BLaER1 (cell line): Measurements from ENCODE around the gene ZNF45.

Experiments used
- H3K27ac ChIP-seq: shearing (Covaris generic); formaldehyde crosslinking; 2 replicates; pipeline ENCODE4 v1.8.1; 2022
- H3K27me3 ChIP-seq: shearing (Covaris generic); formaldehyde crosslinking; 2 replicates; pipeline ENCODE4 v1.8.1; 2022
- H3K36me3 ChIP-seq: shearing (Covaris generic); formaldehyde crosslinking; 2 replicates; pipeline ENCODE4 v1.8.1; 2022
- H3K4me1 ChIP-seq: shearing (Covaris generic); formaldehyde crosslinking; 2 replicates; pipeline ENCODE4 v1.8.1; 2022
- H3K4me2 ChIP-seq: shearing (Covaris generic); formaldehyde crosslinking; 2 replicates; pipeline ENCODE4 v1.8.1; 2022
- H3K4me3 ChIP-seq: shearing (Covaris generic); formaldehyde crosslinking; 2 replicates; pipeline ENCODE4 v1.8.1; 2022
- H3K9ac ChIP-seq: shearing (Covaris generic); formaldehyde crosslinking; 2 replicates; pipeline ENCODE4 v1.8.1; 2022
- H3K9me3 ChIP-seq: shearing (Covaris generic); formaldehyde crosslinking; 2 replicates; pipeline ENCODE4 v1.8.1; 2022
- H4K20me1 ChIP-seq: shearing (Covaris generic); formaldehyde crosslinking; 2 replicates; pipeline ENCODE4 v1.8.1; 2022
- Cebpa-rat ChIP-seq: shearing (Covaris generic); IDR thresholded peaks from 2 replicates; pipeline ENCODE4 v1.8.1; 2022

The ZNF45 gene

GRCh38 chr19:43923875-43924274, 11.2 kb downstream of the ZNF45 start:
- Histone ChIP-seq H3K4me2 (no peak overlapping the region), H3K9ac (no peak overlapping the region), H4K20me1 (no peaks in the 10 kb centered on the region), H3K27ac (no peak overlapping the region), H3K4me1 (no peaks in the 10 kb centered on the region), H3K4me3 (no peak overlapping the region), H3K9me3 (peaks cover 11% of the 10 kb centered on the region; the same call in 1 of the 2 replicates), H3K27me3 (no peaks in the 10 kb centered on the region), H3K36me3 (peaks cover 96% of the 10 kb centered on the region)
- TF ChIP-seq Cebpa-rat, result no peak

- H3K9me3 ChIP-seq, result peaks cover 93% of the 10 kb centered on the region
- H3K27me3 ChIP-seq, result no peaks in the 10 kb centered on the region
- no peak overlapping the region for H3K9ac ChIP-seq
- H3K27ac ChIP-seq, result no peak overlapping the region
- no peaks in the 10 kb centered on the region for H4K20me1 ChIP-seq
- no peaks in the 10 kb centered on the region for H3K4me1 ChIP-seq
- no peak overlapping the region for H3K4me2 ChIP-seq
- TF ChIP-seq Cebpa-rat, result no peak
- peak overlapping the region; percentile 43 for H3K4me3 ChIP-seq
- H3K36me3 ChIP-seq, result peaks cover 81% of the 10 kb centered on the region
These were observed 21.0 kb downstream of the ZNF45 start for GRCh38 chr19:43914051-43914450.

GRCh38 chr19:43913383-43913782, 21.7 kb downstream of the ZNF45 start:
- H3K4me3 ChIP-seq, result peak overlapping the region; percentile 43
- H3K9ac ChIP-seq, result no peak overlapping the region
- peaks cover 94% of the 10 kb centered on the region for H3K9me3 ChIP-seq
- no peak overlapping the region for H3K4me2 ChIP-seq
- peaks cover 79% of the 10 kb centered on the region for H3K36me3 ChIP-seq
- TF ChIP-seq Cebpa-rat, result no peak
- H4K20me1 ChIP-seq, result no peaks in the 10 kb centered on the region
- H3K4me1 ChIP-seq, result no peaks in the 10 kb centered on the region
- no peaks in the 10 kb centered on the region for H3K27me3 ChIP-seq
- H3K27ac ChIP-seq, result no peak overlapping the region

- H3K27me3 ChIP-seq, result no peaks in the 10 kb centered on the region
- no peak overlapping the region for H3K9ac ChIP-seq
- H3K4me1 ChIP-seq, result no peaks in the 10 kb centered on the region
- peaks cover 84% of the 10 kb centered on the region for H3K9me3 ChIP-seq
- no peaks in the 10 kb centered on the region for H4K20me1 ChIP-seq
- TF ChIP-seq Cebpa-rat, result no peak
- no peak overlapping the region for H3K4me3 ChIP-seq
- no peak overlapping the region for H3K4me2 ChIP-seq
- no peak overlapping the region for H3K27ac ChIP-seq
- H3K36me3 ChIP-seq, result peaks cover 54% of the 10 kb centered on the region
These were observed 24.2 kb downstream of the ZNF45 start for GRCh38 chr19:43910884-43911283.

- Histone ChIP-seq H3K9me3 (peaks cover 79% of the 10 kb centered on the region), H4K20me1 (no peaks in the 10 kb centered on the region), H3K4me3 (no peak overlapping the region), H3K27me3 (no peaks in the 10 kb centered on the region), H3K9ac (no peak overlapping the region), H3K4me1 (no peaks in the 10 kb centered on the region), H3K27ac (no peak overlapping the region), H3K36me3 (peaks cover 32% of the 10 kb centered on the region), H3K4me2 (no peak overlapping the region)
- TF ChIP-seq Cebpa-rat, result no peak
These were observed 26.4 kb downstream of the ZNF45 start for GRCh38 chr19:43908659-43909058.

- TF ChIP-seq Cebpa-rat, result no peak
- no peak overlapping the region for H3K27ac ChIP-seq
- H4K20me1 ChIP-seq, result no peaks in the 10 kb centered on the region
- H3K9me3 ChIP-seq, result peaks cover 78% of the 10 kb centered on the region
- H3K4me2 ChIP-seq, result no peak overlapping the region
- no peaks in the 10 kb centered on the region for H3K27me3 ChIP-seq
- H3K9ac ChIP-seq, result no peak overlapping the region
- peaks cover 13% of the 10 kb centered on the region; the same call in 1 of the 2 replicates for H3K36me3 ChIP-seq
- no peak overlapping the region for H3K4me3 ChIP-seq
- no peaks in the 10 kb centered on the region for H3K4me1 ChIP-seq
These were observed 28.3 kb downstream of the ZNF45 start for GRCh38 chr19:43906774-43907173.

- H3K27ac ChIP-seq, result no peak overlapping the region
- peaks cover 78% of the 10 kb centered on the region for H3K9me3 ChIP-seq
- no peak overlapping the region for H3K4me2 ChIP-seq
These were observed 29.2 kb downstream of the ZNF45 start for GRCh38 chr19:43905897-43906296.

GRCh38 chr19:43902399-43902798, 32.7 kb downstream of the ZNF45 start:
- Histone ChIP-seq H3K27ac (no peak overlapping the region), H3K4me3 (no peak overlapping the region), H3K36me3 (no peaks in the 10 kb centered on the region), H3K4me1 (0 out of 2 replicates have a peak, but pooled peaks cover 4% of the 10 kb centered on the region), H3K4me2 (no peak overlapping the region), H3K27me3 (no peaks in the 10 kb centered on the region), H3K9me3 (peaks cover 79% of the 10 kb centered on the region), H3K9ac (no peak overlapping the region), H4K20me1 (no peaks in the 10 kb centered on the region)
- TF ChIP-seq Cebpa-rat, result no peak

More at GRCh38 chr19:43905897-43906296, 29.2 kb downstream of the ZNF45 start:
- H3K4me1 ChIP-seq, result 0 out of 2 replicates have a peak, but pooled peaks cover 4% of the 10 kb centered on the region
- no peaks in the 10 kb centered on the region for H4K20me1 ChIP-seq
- no peak overlapping the region for H3K9ac ChIP-seq
- no peaks in the 10 kb centered on the region for H3K27me3 ChIP-seq
- no peak overlapping the region for H3K4me3 ChIP-seq
- TF ChIP-seq Cebpa-rat, result no peak
- 0 out of 2 replicates have a peak, but pooled peaks cover 9% of the 10 kb centered on the region for H3K36me3 ChIP-seq

GRCh38 chr19:43901395-43902390, 33.4 kb downstream of the ZNF45 start:
- Histone ChIP-seq H3K27me3 (no peaks in the 10 kb centered on the region), H4K20me1 (no peaks in the 10 kb centered on the region), H3K36me3 (no peaks in the 10 kb centered on the region), H3K4me2 (peak overlapping the region; percentile 46), H3K9me3 (peaks cover 79% of the 10 kb centered on the region), H3K27ac (no peak overlapping the region), H3K4me1 (0 out of 2 replicates have a peak, but pooled peaks cover 4% of the 10 kb centered on the region), H3K4me3 (peak overlapping the region; percentile 63), H3K9ac (no peak overlapping the region)
- TF ChIP-seq Cebpa-rat, result no peak

- Histone ChIP-seq H3K9ac (no peak overlapping the region), H3K4me3 (no peak overlapping the region), H3K4me1 (no peaks in the 10 kb centered on the region), H3K27me3 (no peaks in the 10 kb centered on the region), H3K27ac (no peak overlapping the region), H3K9me3 (peaks cover 47% of the 10 kb centered on the region), H3K4me2 (no peak overlapping the region), H4K20me1 (no peaks in the 10 kb centered on the region), H3K36me3 (no peaks in the 10 kb centered on the region)
- no peak for TF ChIP-seq Cebpa-rat
These were observed 39.3 kb downstream of the ZNF45 start for GRCh38 chr19:43895727-43896308.
